Erythroblast (primary cell): Measurements from ENCODE around the gene TENM4.

Experiments used
- GATA1 ChIP-seq: IDR thresholded peaks from 2 replicates; pipeline ENCODE4 v1.6.1; 2011; ENCODE audit warnings: low read depth, mild to moderate bottlenecking, control low read depth, low read length, moderate library complexity
- POLR2A ChIP-seq: IDR thresholded peaks from 2 replicates; pipeline ENCODE4 v1.6.1; 2011; ENCODE audit warnings: mild to moderate bottlenecking, low read length

DNA sequence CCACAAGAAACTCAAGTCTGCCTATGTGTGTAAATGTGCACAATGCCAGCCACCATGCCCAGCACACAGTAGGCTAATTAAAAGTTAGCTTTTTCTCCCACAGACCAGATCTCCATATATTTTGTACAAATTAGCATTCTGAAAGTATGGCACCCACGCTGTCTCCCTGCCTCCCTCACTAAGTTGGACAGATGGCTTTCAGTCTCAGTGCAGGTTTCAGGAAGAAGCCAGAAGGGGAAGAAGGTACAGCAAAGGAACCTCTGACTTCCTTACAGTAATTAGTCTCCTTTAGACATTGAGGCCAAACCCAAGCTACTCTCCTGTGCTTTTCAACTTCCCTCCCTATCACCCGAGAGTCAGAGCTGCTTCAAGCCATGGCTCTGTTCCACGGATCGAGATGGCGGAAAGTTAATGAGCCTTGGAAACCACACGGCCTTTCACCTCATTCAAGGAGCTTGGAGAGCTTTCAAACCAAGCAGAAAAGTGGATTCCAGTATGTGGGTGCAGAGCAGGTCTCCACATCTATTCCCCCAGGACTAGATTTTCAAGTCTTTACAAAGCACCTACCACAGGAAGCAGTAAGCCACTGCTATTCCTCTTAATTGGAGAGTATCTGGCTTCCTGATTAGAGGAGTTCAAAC, 645.1 kb downstream of the TENM4 start:
- TF ChIP-seq POLR2A = no peak
- no peak for TF ChIP-seq GATA1
